Lower leg skin (tissue), 4 donors: Measurements from ENCODE around the gene ZGLP1. TPM values are rescaled to one million over a fixed set of nuclear protein-coding genes. Genes with fewer than 3 reads are reported as not detected.

Experiments used
- DNase-seq, 2 donors: peaks; one replicate each; pipeline ENCODE4 v3.0.0-alpha.2; 2019; ENCODE audit warnings: low spot score in 2 of 2
- H3K4me3 ChIP-seq: fragments of 200-600 bp; sonication (generic); 2 replicates; pipeline ENCODE4 v1.5.1; 2017; ENCODE audit warnings: mild to moderate bottlenecking, low read depth; ENCODE audit not compliant: poor library complexity, severe bottlenecking
- POLR2A ChIP-seq, 2 donors: fragments of 450-650 bp; IDR thresholded peaks; one replicate each; pipeline ENCODE4 v1.6.1; 2016 to 2017; ENCODE audit warnings: antibody characterized with exemption in 2 of 2, mild to moderate bottlenecking in 1 of 2, moderate library complexity in 1 of 2
- WGBS, 2 donors: methylation state at CpG; one replicate each; pipeline ENCODE4 v1.1.5; 2018; 5-methylcytosine and 5-hydroxymethylcytosine counted together
- intact Hi-C: fragments of 100-400 bp; cut with DNase I; formaldehyde crosslinking; loops from one replicate; pipeline ENCODE4 v1.15.0; 2023; ENCODE audit warnings: low total_unique reads
- total RNA-seq, 4 donors: library from RNA; depleted of rRNA; stranded (reverse); fragments of >200 nt; gene quantifications; one replicate each; pipeline ENCODE4 v1.1.0, GENCODE V29; 2016
- TF ChIP-seq, protein P1 (sequence below), 3 donors: fragments of 450-650 bp; IDR thresholded peaks; one replicate each; pipeline ENCODE4 v1.5.1; 2016; ENCODE audit warnings: antibody characterized with exemption in 3 of 3, mild to moderate bottlenecking in 3 of 3, moderate library complexity in 2 of 3

ZGLP1 gene
- total RNA-seq, 4 donors from 2014 or later: 2.2 to 3.8 (median 2.8) TPM; not detected in 1

- intact Hi-C loops: no loop called here
- WGBS, 2 donors: 50 to 53% methylated on average over 14 of the region's 14 CpGs
- no peak overlapping the region for H3K4me3 ChIP-seq
- TF ChIP-seq, protein P1, sequence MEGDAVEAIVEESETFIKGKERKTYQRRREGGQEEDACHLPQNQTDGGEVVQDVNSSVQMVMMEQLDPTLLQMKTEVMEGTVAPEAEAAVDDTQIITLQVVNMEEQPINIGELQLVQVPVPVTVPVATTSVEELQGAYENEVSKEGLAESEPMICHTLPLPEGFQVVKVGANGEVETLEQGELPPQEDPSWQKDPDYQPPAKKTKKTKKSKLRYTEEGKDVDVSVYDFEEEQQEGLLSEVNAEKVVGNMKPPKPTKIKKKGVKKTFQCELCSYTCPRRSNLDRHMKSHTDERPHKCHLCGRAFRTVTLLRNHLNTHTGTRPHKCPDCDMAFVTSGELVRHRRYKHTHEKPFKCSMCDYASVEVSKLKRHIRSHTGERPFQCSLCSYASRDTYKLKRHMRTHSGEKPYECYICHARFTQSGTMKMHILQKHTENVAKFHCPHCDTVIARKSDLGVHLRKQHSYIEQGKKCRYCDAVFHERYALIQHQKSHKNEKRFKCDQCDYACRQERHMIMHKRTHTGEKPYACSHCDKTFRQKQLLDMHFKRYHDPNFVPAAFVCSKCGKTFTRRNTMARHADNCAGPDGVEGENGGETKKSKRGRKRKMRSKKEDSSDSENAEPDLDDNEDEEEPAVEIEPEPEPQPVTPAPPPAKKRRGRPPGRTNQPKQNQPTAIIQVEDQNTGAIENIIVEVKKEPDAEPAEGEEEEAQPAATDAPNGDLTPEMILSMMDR (IDR thresholded peaks at IDR 0.05): no peak
- no peak for DNase-seq
Measured at GRCh38 chr19:10299545-10300458, 9.8 kb downstream of the ZGLP1 start.

DNA sequence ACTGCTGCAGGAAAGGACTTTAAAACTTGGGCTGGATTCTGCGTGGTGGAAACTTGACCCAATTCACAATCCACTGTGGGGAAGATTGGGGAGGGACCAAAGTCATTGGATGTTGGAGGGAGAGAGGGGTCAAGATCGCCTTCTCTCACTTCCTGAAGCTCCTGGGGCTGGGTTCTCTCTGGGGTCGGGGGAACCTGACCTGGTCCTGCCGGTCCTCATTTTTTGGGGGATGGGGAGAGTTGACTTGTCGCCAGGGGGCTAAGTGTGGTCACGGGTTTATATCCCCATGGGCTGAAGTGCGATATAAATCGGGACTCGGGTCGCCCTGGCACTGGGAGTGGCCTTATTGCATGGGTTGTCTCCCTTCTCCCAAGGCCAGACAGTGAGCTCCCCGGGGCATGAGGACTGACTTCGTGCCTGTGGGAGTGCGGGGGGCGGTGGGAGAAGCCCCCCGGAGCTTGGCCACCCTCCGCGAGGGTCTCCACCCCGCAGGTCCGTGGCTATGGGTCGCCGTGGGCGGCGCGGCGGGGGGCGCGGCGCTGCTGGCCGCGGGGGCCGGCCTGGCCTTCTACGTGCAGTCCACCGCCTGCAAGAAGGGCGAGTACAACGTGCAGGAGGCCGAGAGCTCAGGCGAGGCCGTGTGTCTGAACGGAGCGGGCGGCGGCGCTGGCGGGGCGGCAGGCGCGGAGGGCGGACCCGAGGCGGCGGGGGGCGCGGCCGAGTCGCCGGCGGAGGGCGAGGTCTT, 13.6 kb downstream of the ZGLP1 start:
- intact Hi-C loops: no loop called here
- DNase-seq: no peak
- no peak overlapping the region for H3K4me3 ChIP-seq
- TF ChIP-seq, protein P1 (IDR thresholded peaks at IDR 0.05): no peak
- no peak for TF ChIP-seq POLR2A (IDR thresholded peaks at IDR 0.05)
- 6 to 9% methylated on average over 25 to 37 of the region's 58 CpGs for WGBS, 2 donors

DNA sequence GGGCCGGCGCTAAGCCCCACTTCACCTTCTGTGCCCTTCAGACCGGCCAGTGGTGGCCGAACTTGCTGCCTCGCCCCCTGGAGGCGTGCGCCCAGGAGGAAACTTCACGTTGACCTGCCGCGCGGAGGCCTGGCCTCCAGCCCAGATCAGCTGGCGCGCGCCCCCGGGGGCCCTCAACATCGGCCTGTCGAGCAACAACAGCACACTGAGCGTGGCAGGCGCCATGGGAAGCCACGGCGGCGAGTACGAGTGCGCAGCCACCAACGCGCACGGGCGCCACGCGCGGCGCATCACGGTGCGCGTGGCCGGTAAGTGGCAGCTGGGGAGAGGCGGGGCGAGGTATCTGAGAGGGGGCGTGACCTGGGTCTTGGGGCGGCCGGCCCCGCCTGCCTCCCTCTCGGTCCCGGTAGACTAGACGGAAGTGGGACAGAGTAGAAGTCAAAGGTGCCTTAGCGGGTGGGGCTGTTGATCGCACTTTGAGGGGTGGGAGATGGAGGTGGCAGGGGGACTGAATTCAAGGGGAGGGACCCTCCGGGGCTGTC, 14.2 kb downstream of the ZGLP1 start:
- TF ChIP-seq, protein P1 (IDR thresholded peaks at IDR 0.05): no peak
- TF ChIP-seq POLR2A (IDR thresholded peaks at IDR 0.05): no peak
- no peak overlapping the region for H3K4me3 ChIP-seq
- DNase-seq: no peak
- intact Hi-C loops: no loop called here
- 1 to 2% methylated on average over 22 to 36 of the region's 48 CpGs for WGBS, 2 donors

DNA sequence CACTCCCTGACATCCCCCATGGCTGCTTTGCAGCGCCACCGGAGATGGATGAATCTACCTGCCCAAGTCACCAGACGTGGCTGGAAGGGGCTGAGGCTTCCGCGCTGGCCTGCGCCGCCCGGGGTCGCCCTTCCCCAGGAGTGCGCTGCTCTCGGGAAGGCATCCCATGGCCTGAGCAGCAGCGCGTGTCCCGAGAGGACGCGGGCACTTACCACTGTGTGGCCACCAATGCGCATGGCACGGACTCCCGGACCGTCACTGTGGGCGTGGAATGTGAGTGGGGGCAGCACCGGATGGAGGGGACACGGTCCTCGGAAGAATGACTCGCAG, 15.3 kb downstream of the ZGLP1 start:
- intact Hi-C loops: no loop called here
- DNase-seq: no peak
- no peak for TF ChIP-seq POLR2A (IDR thresholded peaks at IDR 0.05)
- TF ChIP-seq, protein P1 (IDR thresholded peaks at IDR 0.05): no peak
- 7 to 34% methylated on average over 10 to 19 of the region's 25 CpGs for WGBS, 2 donors
- H3K4me3 ChIP-seq: no peak overlapping the region

GRCh38 chr19:10293637-10294367, 15.8 kb downstream of the ZGLP1 start:
- TF ChIP-seq, protein P1 (IDR thresholded peaks at IDR 0.05): no peak
- TF ChIP-seq POLR2A (IDR thresholded peaks at IDR 0.05): no peak
- 15 to 16% methylated on average over 24 to 39 of the region's 49 CpGs for WGBS, 2 donors
- intact Hi-C loops: no loop called here
- no peak overlapping the region for H3K4me3 ChIP-seq
- DNase-seq: no peak
